SJSA1 (cell line): ENCODE measurements around the gene KIF21B. TPM values are rescaled to one million over a fixed set of nuclear protein-coding genes. Genes with fewer than 3 reads are reported as not detected.

ENCODE experiments used
- DNase-seq, 2 experiments: peaks; one replicate each; pipeline ENCODE4 v3.0.0-alpha.2; 2015 to 2020; ENCODE audit warnings: low spot score in 2 of 2, low read depth in 1 of 2
- H3K27ac ChIP-seq: fragments of 250-450 bp; sonication (Bioruptor Pico); 2 replicates; pipeline ENCODE4 v1.5.1; 2020; ENCODE audit warnings: mild to moderate bottlenecking, moderate library complexity
- H3K27me3 ChIP-seq: fragments of 250-450 bp; sonication (Bioruptor Pico); replicated peaks from 2 replicates; pipeline ENCODE4 v1.5.1; 2020; ENCODE audit warnings: mild to moderate bottlenecking, moderate library complexity
- H3K36me3 ChIP-seq: fragments of 250-450 bp; sonication (Bioruptor Pico); 2 replicates; pipeline ENCODE4 v1.5.1; 2020; ENCODE audit warnings: mild to moderate bottlenecking
- H3K4me1 ChIP-seq: fragments of 250-450 bp; sonication (Bioruptor Pico); replicated peaks from 2 replicates; pipeline ENCODE4 v1.6.1; 2021; ENCODE audit warnings: mild to moderate bottlenecking
- H3K4me3 ChIP-seq: fragments of 250-450 bp; sonication (Bioruptor Pico); 2 replicates; pipeline ENCODE4 v1.5.1; 2020; ENCODE audit warnings: mild to moderate bottlenecking
- H3K9me3 ChIP-seq: fragments of 250-450 bp; sonication (Bioruptor Pico); replicated peaks from 2 replicates; pipeline ENCODE4 v1.5.1; 2020; ENCODE audit warnings: mild to moderate bottlenecking
- total RNA-seq: library from RNA; depleted of rRNA; stranded (reverse); fragments of >200 nt; shearing (Covaris generic); gene quantifications from 2 replicates; pipeline ENCODE4 v1.2.3, GENCODE V29; 2014

Gene KIF21B
- total RNA-seq, 1 experiment from 2014 or later: 1.7 TPM

GRCh38 chr1:201020721-201021629, 2.5 kb downstream of the KIF21B start:
- no peak for DNase-seq
- H3K4me3 ChIP-seq: no peak overlapping the region
- no peaks in the 10 kb centered on the region; the same call in 1 of the 2 replicates for H3K9me3 ChIP-seq
- H3K27me3 ChIP-seq: no peaks in the 10 kb centered on the region
- no peak overlapping the region for H3K27ac ChIP-seq
- H3K36me3 ChIP-seq: no peaks in the 10 kb centered on the region
- H3K4me1 ChIP-seq: peaks cover 26% of the 10 kb centered on the region

DNA sequence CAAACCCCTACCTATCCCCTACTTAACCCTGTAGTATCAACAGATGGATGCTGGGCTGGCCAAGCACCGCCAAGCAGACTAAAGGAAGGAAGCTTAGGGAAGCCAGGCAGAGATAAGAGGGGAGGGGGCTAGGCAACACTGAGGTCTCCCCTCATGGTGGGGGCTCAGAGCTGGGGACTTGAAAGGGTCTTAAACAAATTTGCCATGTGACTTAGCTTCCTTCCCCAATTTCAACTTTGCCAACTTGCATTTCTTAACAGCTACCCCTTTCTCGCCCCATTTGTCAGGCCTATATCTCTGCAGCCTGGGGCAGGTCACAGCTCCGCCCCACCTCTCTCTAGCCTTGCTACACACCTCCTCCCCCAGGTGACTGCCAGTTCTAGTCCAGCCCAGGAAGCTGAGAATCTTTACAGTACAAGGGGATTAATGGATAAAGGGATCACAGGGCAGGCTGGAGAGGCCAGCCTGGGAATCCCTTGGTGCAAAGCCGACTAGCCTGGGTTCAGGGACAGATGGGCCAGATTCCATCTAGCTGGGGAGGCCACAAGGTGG, 3.4 kb downstream of the KIF21B start:
- Histone ChIP-seq H3K4me3 (no peak overlapping the region), H3K9me3 (peaks cover 2% of the 10 kb centered on the region; the same call in 1 of the 2 replicates)
- DNase-seq: no peak

DNA sequence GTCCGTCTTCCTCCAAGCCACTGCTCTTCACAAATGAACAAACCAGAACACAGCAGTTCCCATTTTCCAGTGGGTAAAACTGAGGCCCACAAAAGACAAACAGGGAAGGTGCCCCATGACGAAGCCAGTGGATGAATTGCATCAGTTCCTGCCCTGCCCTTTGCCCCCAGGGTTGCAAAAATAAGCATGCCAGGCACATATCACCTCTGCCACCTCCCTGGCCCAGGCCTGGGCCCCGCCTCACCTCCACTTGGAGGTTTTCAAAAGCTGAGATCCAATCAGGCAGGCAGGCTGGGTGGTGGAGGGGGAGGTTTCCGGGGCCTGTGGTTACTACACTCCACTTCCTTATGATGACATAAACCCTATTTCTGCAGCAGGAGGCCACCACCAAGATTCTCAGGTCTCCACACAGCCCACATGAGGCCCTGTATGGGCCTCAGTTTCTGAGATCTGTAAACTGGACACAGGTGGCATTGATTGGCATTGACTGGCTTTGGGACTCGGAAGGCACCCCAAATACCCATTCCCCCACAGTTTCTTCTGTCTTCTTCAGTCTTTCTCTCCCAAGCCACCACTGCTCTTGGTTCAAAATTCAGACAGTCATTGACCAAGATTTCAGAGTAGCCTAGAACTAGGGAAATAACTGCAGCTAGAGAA, 4.1 kb downstream of the KIF21B start:
- peak in 1 of 2 experiments; percentile 37 for DNase-seq

More for the DNA sequence above, 3.4 kb downstream of the KIF21B start:
- Histone ChIP-seq H3K27ac (no peak overlapping the region), H3K4me1 (peaks cover 18% of the 10 kb centered on the region), H3K27me3 (no peaks in the 10 kb centered on the region), H3K36me3 (no peaks in the 10 kb centered on the region)

DNA sequence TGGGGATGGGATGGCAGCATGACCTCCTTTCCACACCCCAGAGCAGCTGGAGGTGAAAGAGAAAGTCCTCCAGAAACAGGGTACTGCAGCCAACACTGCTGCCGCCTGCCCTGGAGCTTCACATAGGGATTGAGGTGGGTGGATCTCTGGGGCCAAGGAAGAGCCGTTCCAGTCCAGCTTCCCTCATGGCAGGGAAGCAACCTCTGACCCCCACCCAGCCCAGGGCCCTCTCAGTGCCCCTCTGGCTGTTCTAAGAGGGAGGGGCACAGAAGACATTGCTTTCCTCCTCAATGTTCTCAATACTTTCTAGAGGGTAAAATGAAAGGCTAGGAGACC, 5.7 kb downstream of the KIF21B start:
- Histone ChIP-seq H3K9me3 (peaks cover 2% of the 10 kb centered on the region; the same call in 1 of the 2 replicates), H3K4me1 (peaks cover 9% of the 10 kb centered on the region), H3K27me3 (no peaks in the 10 kb centered on the region), H3K36me3 (no peaks in the 10 kb centered on the region), H3K4me3 (no peak overlapping the region), H3K27ac (no peak overlapping the region)
- no peak for DNase-seq

More for the DNA sequence above, 4.1 kb downstream of the KIF21B start:
- H3K4me1 ChIP-seq: peaks cover 17% of the 10 kb centered on the region
- H3K27ac ChIP-seq: no peak overlapping the region
- no peak overlapping the region for H3K4me3 ChIP-seq
- H3K9me3 ChIP-seq: peaks cover 2% of the 10 kb centered on the region; the same call in 1 of the 2 replicates
- no peaks in the 10 kb centered on the region for H3K27me3 ChIP-seq
- H3K36me3 ChIP-seq: no peaks in the 10 kb centered on the region

DNA sequence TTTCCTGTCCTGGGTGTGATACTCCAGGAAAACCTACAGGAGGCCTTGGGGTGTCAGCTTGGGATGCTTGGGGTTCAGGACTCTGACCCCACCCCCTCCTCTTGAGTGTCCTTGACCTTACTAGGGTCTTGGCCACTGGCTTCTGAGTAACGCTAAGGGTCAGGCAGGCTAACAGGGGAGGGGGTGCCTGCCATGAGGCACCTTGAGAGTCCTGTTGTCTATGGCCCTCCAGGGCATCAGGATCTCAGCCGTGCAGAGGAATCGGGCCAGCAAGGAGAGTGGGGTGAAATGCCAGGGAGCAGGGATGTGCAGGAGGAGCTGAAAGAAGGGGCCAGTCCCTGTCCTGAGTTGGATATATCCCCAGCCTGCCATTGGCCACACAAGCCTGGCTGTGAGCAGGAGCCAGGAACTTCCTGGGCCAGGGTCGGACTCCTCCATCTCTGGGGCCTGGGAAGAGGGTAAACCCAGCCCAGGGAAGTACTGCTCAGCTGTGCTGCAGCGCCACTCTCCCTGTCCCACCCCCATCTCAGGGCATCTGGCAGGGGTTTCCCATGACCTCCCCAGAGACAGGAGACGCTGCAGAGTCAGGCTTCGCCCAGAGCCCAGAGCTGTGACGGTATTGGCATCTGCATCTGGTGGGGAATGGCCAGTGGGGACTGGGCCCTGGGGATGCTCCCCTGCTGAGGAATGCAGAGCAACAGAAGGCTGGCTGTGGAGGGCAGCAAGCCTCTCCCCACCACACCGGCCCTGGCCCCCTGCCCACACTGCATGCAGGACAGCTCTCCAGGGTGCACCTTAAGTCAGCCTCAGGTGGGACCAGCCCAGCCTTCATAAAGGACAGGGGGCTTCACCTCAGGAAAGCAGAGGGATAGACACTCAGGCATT, 6.3 kb downstream of the KIF21B start:
- Histone ChIP-seq H3K27me3 (no peaks in the 10 kb centered on the region), H3K36me3 (no peaks in the 10 kb centered on the region), H3K4me1 (peaks cover 6% of the 10 kb centered on the region), H3K4me3 (no peak overlapping the region), H3K27ac (no peak overlapping the region), H3K9me3 (peaks cover 2% of the 10 kb centered on the region; the same call in 1 of the 2 replicates)
- no peak for DNase-seq

GRCh38 chr1:201016211-201016651, 7.3 kb downstream of the KIF21B start:
- H3K36me3 ChIP-seq: no peaks in the 10 kb centered on the region
- no peak for DNase-seq
- no peak overlapping the region for H3K4me3 ChIP-seq
- peaks cover 6% of the 10 kb centered on the region for H3K4me1 ChIP-seq
- H3K27ac ChIP-seq: no peak overlapping the region
- H3K27me3 ChIP-seq: no peaks in the 10 kb centered on the region
- peaks cover 2% of the 10 kb centered on the region; the same call in 1 of the 2 replicates for H3K9me3 ChIP-seq

DNA sequence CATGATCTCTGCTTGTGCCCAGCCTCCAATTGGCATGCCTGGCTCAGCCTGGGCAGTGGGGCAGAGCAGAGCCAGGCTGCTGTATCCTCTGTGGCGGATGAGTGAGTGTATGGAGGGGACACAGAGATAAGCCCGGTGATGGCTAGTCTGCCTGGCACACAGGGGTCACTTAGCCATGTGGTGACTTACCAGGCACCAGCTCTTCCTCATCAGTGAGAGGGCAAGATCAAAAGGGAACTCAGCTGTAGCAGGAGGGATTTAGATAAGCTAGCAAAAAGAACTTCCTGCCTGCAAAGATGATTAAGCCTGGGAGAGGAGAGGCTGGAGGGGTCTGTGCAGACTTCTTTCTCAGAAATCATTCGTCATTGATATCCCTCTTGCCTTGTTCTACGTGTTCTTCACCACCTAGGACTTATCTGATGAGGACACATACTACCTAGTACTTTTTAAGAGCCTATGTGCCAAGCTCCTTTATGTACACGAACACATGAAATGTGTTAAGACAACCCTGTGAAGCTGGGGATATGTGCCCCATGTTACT, 7.9 kb downstream of the KIF21B start:
- H3K27ac ChIP-seq: no peak overlapping the region
- H3K36me3 ChIP-seq: no peaks in the 10 kb centered on the region
- peaks cover 2% of the 10 kb centered on the region; the same call in 1 of the 2 replicates for H3K9me3 ChIP-seq
- no peak overlapping the region for H3K4me3 ChIP-seq
- H3K4me1 ChIP-seq: peaks cover 6% of the 10 kb centered on the region
- no peaks in the 10 kb centered on the region for H3K27me3 ChIP-seq
- no peak for DNase-seq

GRCh38 chr1:201014816-201015200, 8.7 kb downstream of the KIF21B start:
- Histone ChIP-seq H3K27ac (no peak overlapping the region), H3K9me3 (peaks cover 2% of the 10 kb centered on the region; the same call in 1 of the 2 replicates), H3K36me3 (no peaks in the 10 kb centered on the region), H3K27me3 (no peaks in the 10 kb centered on the region), H3K4me1 (peaks cover 6% of the 10 kb centered on the region), H3K4me3 (no peak overlapping the region)
- DNase-seq: no peak

GRCh38 chr1:201013991-201014815, 9.3 kb downstream of the KIF21B start:
- Histone ChIP-seq H3K9me3 (peaks cover 2% of the 10 kb centered on the region; the same call in 1 of the 2 replicates), H3K4me3 (no peak overlapping the region), H3K27me3 (no peaks in the 10 kb centered on the region), H3K4me1 (peaks cover under 1% of the 10 kb centered on the region; the same call in 1 of the 2 replicates), H3K27ac (no peak overlapping the region), H3K36me3 (no peaks in the 10 kb centered on the region)
- DNase-seq: no peak

DNA sequence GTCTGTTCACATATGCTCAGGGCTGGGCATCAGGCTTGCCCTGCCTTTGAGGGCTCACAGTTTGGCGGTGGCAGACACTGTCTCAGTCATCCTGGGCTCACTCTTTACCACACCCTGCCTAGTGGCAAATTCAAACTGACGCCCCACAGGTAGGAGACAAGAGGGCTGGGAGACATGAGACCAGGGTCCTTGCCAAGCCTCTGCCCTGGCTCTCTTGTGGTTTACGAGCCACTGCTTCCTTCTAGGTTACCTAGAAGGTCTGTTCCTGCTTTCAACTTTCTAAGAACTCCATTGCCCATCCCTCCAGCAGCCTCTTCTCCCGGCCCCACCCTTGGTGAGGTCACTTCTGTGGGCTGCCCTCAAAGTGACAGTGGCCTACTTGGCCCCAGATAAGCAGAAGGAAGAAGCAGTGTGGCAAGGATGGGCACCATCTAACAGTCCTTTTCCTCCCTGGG, 10.5 kb downstream of the KIF21B start:
- Histone ChIP-seq H3K4me3 (no peak overlapping the region), H3K36me3 (no peaks in the 10 kb centered on the region), H3K9me3 (0 out of 2 replicates have a peak, but pooled peaks cover 2% of the 10 kb centered on the region), H3K4me1 (no peaks in the 10 kb centered on the region), H3K27ac (no peak overlapping the region), H3K27me3 (no peaks in the 10 kb centered on the region)
- no peak for DNase-seq

GRCh38 chr1:201011616-201012015, 11.9 kb downstream of the KIF21B start:
- Histone ChIP-seq H3K27me3 (no peaks in the 10 kb centered on the region), H3K4me3 (no peak overlapping the region)

DNA sequence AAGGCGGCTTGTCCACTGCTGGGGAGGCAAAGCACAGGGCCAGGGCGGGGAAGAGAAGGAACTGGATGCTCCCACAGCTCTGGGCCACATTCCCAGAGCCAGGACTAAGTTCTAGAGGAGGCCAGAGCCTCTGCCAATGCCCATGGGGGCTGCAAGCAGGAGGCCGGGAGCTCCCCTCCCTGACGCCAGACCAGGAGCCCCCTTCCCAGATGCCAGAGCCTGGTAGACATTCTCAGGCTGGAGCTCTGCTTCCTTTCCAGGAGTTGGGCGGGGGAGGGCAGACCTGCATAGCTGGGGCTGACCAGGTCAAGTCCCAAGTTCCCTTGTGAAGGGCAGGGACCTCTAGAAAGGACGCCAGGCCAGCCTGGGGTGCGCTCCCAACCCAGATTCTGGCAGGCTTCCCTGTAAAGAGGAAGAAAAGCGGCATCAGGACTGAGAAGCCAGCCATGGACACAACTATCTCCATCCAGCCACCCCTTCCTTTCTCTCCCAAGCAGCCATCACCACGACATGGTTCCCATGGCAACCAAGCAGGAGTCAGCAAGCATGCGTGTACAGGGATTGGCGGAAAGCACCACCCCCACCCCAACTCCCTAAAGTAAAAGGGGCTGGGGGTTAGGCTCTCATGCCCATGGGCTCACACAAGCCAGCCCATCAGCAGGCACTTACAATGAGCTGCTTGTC, 13.4 kb downstream of the KIF21B start:
- no peak overlapping the region for H3K27ac ChIP-seq
- no peaks in the 10 kb centered on the region for H3K9me3 ChIP-seq
- H3K36me3 ChIP-seq: no peaks in the 10 kb centered on the region
- no peaks in the 10 kb centered on the region for H3K4me1 ChIP-seq
- no peaks in the 10 kb centered on the region for H3K27me3 ChIP-seq
- DNase-seq: no peak
- H3K4me3 ChIP-seq: no peak overlapping the region

More at GRCh38 chr1:201011616-201012015, 11.9 kb downstream of the KIF21B start:
- H3K27ac ChIP-seq: no peak overlapping the region
- H3K9me3 ChIP-seq: 0 out of 2 replicates have a peak, but pooled peaks cover 2% of the 10 kb centered on the region
- no peak for DNase-seq
- H3K36me3 ChIP-seq: no peaks in the 10 kb centered on the region
- no peaks in the 10 kb centered on the region for H3K4me1 ChIP-seq
